GM19193 (cell line): Measurements from ENCODE around the gene AK8.

ENCODE experiments used
- POLR2A ChIP-seq: IDR thresholded peaks from 4 replicates; pipeline ENCODE4 v1.6.1; 2011; ENCODE audit not compliant: insufficient read depth, insufficient read length; ENCODE audit errors: extremely low read depth

Gene AK8

GRCh38 chr9:132896264-132896663, 18.2 kb upstream of the AK8 start:
- TF ChIP-seq POLR2A, result no peak

- TF ChIP-seq POLR2A, result no peak
These were observed 17.1 kb upstream of the AK8 start for GRCh38 chr9:132894862-132895835.

- no peak for TF ChIP-seq POLR2A
These were observed 16.3 kb upstream of the AK8 start for GRCh38 chr9:132894346-132894745.

- TF ChIP-seq POLR2A, result no peak
These were observed 14.3 kb upstream of the AK8 start for GRCh38 chr9:132892400-132892799.

GRCh38 chr9:132888151-132888550, 10.1 kb upstream of the AK8 start:
- no peak for TF ChIP-seq POLR2A

- TF ChIP-seq POLR2A, result no peak
These were observed 9.4 kb upstream of the AK8 start for GRCh38 chr9:132887181-132888120.

GRCh38 chr9:132886334-132886725, 8.2 kb upstream of the AK8 start:
- TF ChIP-seq POLR2A, result no peak

- no peak for TF ChIP-seq POLR2A
These were observed 7.7 kb upstream of the AK8 start for GRCh38 chr9:132885720-132886333.

GRCh38 chr9:132883349-132884294, 5.5 kb upstream of the AK8 start:
- TF ChIP-seq POLR2A, result no peak

GRCh38 chr9:132882616-132883015, 4.5 kb upstream of the AK8 start:
- TF ChIP-seq POLR2A, result no peak

- no peak for TF ChIP-seq POLR2A
These were observed 3.7 kb upstream of the AK8 start for GRCh38 chr9:132881826-132882225.

GRCh38 chr9:132880324-132880661, 2.2 kb upstream of the AK8 start:
- no peak for TF ChIP-seq POLR2A

GRCh38 chr9:132879457-132880323, 1.6 kb upstream of the AK8 start:
- TF ChIP-seq POLR2A, result no peak
